Smooth muscle cell (in vitro differentiated cells): ENCODE results near the gene KCNH1. TPM values are rescaled to one million over a fixed set of nuclear protein-coding genes. Genes with fewer than 3 reads are reported as not detected.
A peak's percentile ranks its signal among the peaks of the same experiment; 100 is the strongest.
"Not testable (repeated sequence)": the region's sequence is repeated elsewhere in the genome, so short reads cannot be mapped to it uniquely, and the experiment has no call there.

Source experiments
- DNase-seq: peaks from one replicate; lab custom pipeline; 2025; ENCODE audit not compliant: unreplicated experiment; lab: John Stamatoyannopoulos, UW
- H2AFZ ChIP-seq: fragments of 200-600 bp; sonication (generic); 2 replicates; pipeline ENCODE4 v1.6.0; 2016; ENCODE audit warnings: antibody characterized with exemption, low read depth, mild to moderate bottlenecking
- H3F3A ChIP-seq: fragments of 200-600 bp; sonication (generic); 2 replicates; pipeline ENCODE4 v1.6.0; 2017; ENCODE audit warnings: antibody characterized with exemption, low read depth
- H3K27ac ChIP-seq: fragments of 200-600 bp; sonication (generic); 2 replicates; pipeline ENCODE4 v1.5.1; 2016; ENCODE audit warnings: low read depth, mild to moderate bottlenecking
- H3K27me3 ChIP-seq: fragments of 200-600 bp; sonication (generic); 2 replicates; pipeline ENCODE4 v1.6.1; 2016; ENCODE audit warnings: low read depth, mild to moderate bottlenecking
- H3K36me3 ChIP-seq: fragments of 200-600 bp; sonication (generic); 2 replicates; pipeline ENCODE4 v1.5.1; 2016; ENCODE audit warnings: low read depth
- H3K4me1 ChIP-seq: fragments of 200-600 bp; sonication (generic); 2 replicates; pipeline ENCODE4 v1.5.1; 2016; ENCODE audit warnings: low read depth
- H3K4me2 ChIP-seq: fragments of 200-600 bp; sonication (generic); 2 replicates; pipeline ENCODE4 v1.6.0; 2016; ENCODE audit warnings: mild to moderate bottlenecking
- H3K4me3 ChIP-seq: fragments of 200-600 bp; sonication (generic); 2 replicates; pipeline ENCODE4 v1.5.1; 2016; ENCODE audit warnings: mild to moderate bottlenecking
- H3K79me2 ChIP-seq: fragments of 200-600 bp; sonication (generic); 2 replicates; pipeline ENCODE4 v1.6.0; 2016; ENCODE audit warnings: low read depth, mild to moderate bottlenecking
- H3K9ac ChIP-seq: fragments of 200-600 bp; sonication (generic); 2 replicates; pipeline ENCODE4 v1.6.0; 2016; ENCODE audit warnings: low read depth
- H3K9me3 ChIP-seq: fragments of 200-600 bp; sonication (generic); replicated peaks from 2 replicates; pipeline ENCODE4 v1.5.1; 2016; ENCODE audit warnings: low read depth
- H4K20me1 ChIP-seq: fragments of 200-600 bp; sonication (generic); 2 replicates; pipeline ENCODE4 v1.6.0; 2016; ENCODE audit warnings: low read depth
- WGBS: methylation state at CpG from one replicate; pipeline ENCODE4 v1.1.7; 2016; ENCODE audit warnings: low lambda C conversion rate; 5-methylcytosine and 5-hydroxymethylcytosine counted together
- polyA plus RNA-seq: library from polyadenylated mRNA; unstranded; fragments of >200 nt; fragmentation: Nextera tagmentation; extraction: Ambion mirVana; gene quantifications from 2 replicates; pipeline ENCODE4 v1.2.1, GENCODE V29; 2016
- total RNA-seq: library from RNA; depleted of rRNA; stranded (reverse); fragments of >200 nt; gene quantifications from 2 replicates; pipeline ENCODE4 v1.2.3, GENCODE V29; 2014
- TF ChIP-seq, protein P1 (sequence below): fragments of 200-600 bp; sonication (generic); IDR thresholded peaks from 2 replicates; pipeline ENCODE4 v1.5.1; 2017; ENCODE audit warnings: borderline replicate concordance, mild to moderate bottlenecking, antibody characterized with exemption; ENCODE audit not compliant: insufficient read depth, poor library complexity, severe bottlenecking

The KCNH1 gene
- total and polyA plus RNA-seq, 2 experiments from 2014 or later, result 0.30 to 1.9 TPM

DNA sequence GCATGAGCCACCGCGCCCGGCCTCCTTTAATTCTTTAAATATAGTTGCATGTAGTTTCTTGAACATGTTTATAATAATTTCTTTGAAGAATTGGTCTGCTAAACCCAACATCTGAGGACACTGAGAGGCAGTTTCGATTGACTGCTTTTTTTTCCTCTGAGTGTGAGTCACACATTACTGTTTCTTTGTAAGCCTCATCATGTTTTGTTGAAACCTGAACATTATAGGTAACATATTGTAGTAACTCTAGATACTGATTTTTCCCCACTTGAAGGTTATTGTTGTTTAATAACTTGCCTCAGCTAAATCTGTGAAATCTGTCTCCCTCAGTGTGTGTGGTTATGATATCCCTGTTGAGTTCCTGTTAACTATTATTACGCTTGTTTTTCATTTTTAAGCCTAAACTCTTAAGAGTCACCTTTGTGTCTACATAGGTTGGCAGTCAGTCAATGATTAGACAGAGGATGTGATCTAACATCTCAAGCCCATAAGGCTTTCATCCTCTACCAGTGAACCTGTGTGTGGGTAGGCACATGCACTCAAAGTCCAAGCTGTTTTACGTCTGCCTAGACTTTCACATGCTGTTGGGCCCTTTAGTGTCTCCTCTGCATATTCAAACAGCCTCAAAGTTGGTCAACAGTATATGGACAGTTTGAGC is 155.5 kb downstream of the KCNH1 start:
- no peak overlapping the region for H3K27ac ChIP-seq

DNA sequence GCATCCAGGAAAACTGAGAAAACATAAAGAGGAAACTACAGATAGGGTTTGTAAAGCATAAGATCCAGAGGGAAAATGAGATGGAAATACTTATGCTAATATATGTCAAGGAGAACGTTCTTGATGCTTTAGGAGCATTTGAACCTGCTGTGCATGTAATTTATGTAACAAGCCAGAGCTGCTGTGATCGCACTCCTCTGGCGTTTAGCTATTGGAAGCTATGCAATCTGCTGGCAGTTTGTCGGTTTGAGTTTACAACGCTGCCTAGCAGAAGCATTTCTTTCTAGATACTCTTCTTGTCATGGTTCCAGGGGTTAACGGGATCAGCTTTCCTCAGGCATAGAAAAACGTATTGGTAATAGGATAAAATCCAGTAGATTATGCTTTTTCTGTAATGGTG is 182.7 kb downstream of the KCNH1 start:
- no peak for DNase-seq
- TF ChIP-seq, protein P1, sequence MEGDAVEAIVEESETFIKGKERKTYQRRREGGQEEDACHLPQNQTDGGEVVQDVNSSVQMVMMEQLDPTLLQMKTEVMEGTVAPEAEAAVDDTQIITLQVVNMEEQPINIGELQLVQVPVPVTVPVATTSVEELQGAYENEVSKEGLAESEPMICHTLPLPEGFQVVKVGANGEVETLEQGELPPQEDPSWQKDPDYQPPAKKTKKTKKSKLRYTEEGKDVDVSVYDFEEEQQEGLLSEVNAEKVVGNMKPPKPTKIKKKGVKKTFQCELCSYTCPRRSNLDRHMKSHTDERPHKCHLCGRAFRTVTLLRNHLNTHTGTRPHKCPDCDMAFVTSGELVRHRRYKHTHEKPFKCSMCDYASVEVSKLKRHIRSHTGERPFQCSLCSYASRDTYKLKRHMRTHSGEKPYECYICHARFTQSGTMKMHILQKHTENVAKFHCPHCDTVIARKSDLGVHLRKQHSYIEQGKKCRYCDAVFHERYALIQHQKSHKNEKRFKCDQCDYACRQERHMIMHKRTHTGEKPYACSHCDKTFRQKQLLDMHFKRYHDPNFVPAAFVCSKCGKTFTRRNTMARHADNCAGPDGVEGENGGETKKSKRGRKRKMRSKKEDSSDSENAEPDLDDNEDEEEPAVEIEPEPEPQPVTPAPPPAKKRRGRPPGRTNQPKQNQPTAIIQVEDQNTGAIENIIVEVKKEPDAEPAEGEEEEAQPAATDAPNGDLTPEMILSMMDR, result no peak
- Histone ChIP-seq H4K20me1 (no peaks in the 10 kb centered on the region), H3K36me3 (no peaks in the 10 kb centered on the region), H3K4me3 (no peak overlapping the region), H3K4me1 (no peaks in the 10 kb centered on the region), H2AFZ (no peak overlapping the region), H3K9ac (no peak overlapping the region), H3K27me3 (no peaks in the 10 kb centered on the region), H3F3A (no peaks in the 10 kb centered on the region), H3K79me2 (no peaks in the 10 kb centered on the region), H3K27ac (no peak overlapping the region), H3K4me2 (no peak overlapping the region), H3K9me3 (no peaks in the 10 kb centered on the region)
- WGBS, result 75% methylated on average over 7 of the region's 7 CpGs

More for the DNA sequence above, 155.5 kb downstream of the KCNH1 start:
- H3K9me3 ChIP-seq, result no peaks in the 10 kb centered on the region
- H3F3A ChIP-seq, result no peaks in the 10 kb centered on the region
- WGBS, result 84% methylated on average over 6 of the region's 6 CpGs
- H3K27me3 ChIP-seq, result no peaks in the 10 kb centered on the region
- no peaks in the 10 kb centered on the region for H3K4me1 ChIP-seq
- no peaks in the 10 kb centered on the region for H3K79me2 ChIP-seq
- no peaks in the 10 kb centered on the region for H3K36me3 ChIP-seq
- no peak overlapping the region for H3K4me2 ChIP-seq
- no peak overlapping the region for H2AFZ ChIP-seq
- TF ChIP-seq, protein P1, result no peak
- H3K9ac ChIP-seq, result no peak overlapping the region
- DNase-seq, result no peak
- H4K20me1 ChIP-seq, result no peaks in the 10 kb centered on the region
- no peak overlapping the region for H3K4me3 ChIP-seq

DNA sequence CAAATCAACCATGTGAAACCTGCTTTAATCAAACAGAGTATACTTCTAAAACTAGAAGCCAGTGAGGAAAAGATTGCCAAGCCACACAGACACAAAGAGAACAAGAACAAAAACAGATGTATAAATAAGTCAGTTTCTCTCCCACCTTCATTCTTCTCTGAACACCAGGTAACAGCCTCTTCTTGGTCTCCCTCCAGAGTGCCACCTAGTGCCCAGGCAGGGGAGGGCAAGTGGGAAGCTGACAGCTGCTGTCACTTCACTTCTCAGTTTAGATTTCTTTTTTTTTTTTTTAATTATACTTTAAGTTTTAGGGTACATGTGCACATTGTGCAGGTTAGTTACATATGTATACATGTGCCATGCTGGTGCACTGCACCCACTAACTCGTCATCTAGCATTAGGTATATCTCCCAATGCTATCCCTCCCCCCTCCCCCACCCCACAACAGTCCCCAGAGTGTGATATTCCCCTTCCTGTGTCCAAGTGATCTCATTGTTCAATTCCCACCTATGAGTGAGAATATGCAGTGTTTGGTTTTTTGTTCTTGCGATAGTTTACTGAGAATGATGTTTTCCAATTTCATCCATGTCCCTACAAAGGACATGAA is 183.9 kb downstream of the KCNH1 start:
- 80% methylated on average over 1 of the region's 2 CpGs for WGBS

More for the DNA sequence above, 183.9 kb downstream of the KCNH1 start:
- H3K4me2 ChIP-seq, H3K27ac ChIP-seq, H3K9me3 ChIP-seq, H3K4me3 ChIP-seq, H2AFZ ChIP-seq, H3K9ac ChIP-seq, H3K79me2 ChIP-seq, H3K4me1 ChIP-seq, H3K36me3 ChIP-seq, H3K27me3 ChIP-seq, H4K20me1 ChIP-seq, DNase-seq, H3F3A ChIP-seq: not testable (repeated sequence)
- TF ChIP-seq, protein P1, result peak; percentile 50
